GM18508 (cell line): ENCODE results near the gene NGEF.
"Not testable (repeated sequence)": the region's sequence is repeated elsewhere in the genome, so short reads cannot be mapped to it uniquely, and the experiment has no call there.

Experiments used
- ATAC-seq: cut with Tn5 transposase; IDR thresholded peaks from one replicate; pipeline ENCODE4 v1.9.1; 2021; ENCODE audit warnings: moderate number of reproducible peaks; ENCODE audit not compliant: insufficient read depth, unreplicated experiment

Gene NGEF

DNA sequence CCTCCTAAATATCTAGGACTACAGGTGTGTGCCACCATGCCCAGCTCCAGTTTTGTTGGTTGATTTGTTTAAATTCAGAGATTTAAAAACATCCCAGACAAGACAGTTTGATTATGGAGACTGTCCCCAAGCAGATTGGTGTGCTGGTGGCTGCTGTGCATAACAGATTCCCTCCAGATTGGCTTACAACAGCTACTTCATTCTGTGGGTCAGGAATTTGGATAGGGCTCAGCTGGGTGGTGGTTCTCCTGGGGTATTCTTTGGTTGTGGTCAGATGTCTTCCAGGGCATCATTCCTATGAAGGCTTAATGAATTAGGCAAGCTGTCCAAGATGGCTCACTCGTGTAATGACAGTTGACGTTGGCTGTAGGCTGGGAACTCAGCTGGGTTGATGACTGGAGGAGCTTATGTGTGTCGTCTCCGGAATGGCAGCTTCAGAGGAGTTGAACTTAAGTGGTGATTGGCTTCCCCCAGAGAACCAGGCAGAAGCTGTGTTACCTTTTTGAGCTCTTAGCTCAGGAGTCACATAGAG is 153.6 kb downstream of the NGEF start:
- ATAC-seq: no peak

GRCh38 chr2:232857158-232857563 is 155.9 kb downstream of the NGEF start:
- ATAC-seq: no peak

- ATAC-seq: no peak
These were observed 159.0 kb downstream of the NGEF start for GRCh38 chr2:232854082-232854481.

GRCh38 chr2:232852676-232853075 is 160.4 kb downstream of the NGEF start:
- ATAC-seq: no peak

- not testable (repeated sequence) for ATAC-seq
These were observed 161.0 kb downstream of the NGEF start for GRCh38 chr2:232852081-232852480.

DNA sequence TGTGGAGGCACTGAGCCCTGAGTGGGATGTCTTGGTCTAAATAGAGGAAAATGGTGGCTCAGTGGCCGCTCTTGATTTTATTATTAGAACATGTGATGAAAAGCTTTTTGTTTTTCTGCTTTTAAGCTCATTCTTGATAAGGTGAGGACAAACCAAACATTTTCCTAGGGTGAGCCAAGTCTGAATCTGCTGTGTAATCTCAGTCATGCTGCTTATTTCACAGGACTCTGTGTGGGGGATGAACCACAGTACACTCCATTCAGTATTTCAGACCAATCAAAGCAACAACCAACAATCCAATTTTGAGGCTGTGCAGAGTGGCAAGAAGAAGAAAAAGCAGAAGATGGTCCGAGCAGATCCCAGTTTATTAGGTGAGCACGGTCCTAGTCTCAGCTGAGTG is 163.0 kb downstream of the NGEF start:
- ATAC-seq: no peak

DNA sequence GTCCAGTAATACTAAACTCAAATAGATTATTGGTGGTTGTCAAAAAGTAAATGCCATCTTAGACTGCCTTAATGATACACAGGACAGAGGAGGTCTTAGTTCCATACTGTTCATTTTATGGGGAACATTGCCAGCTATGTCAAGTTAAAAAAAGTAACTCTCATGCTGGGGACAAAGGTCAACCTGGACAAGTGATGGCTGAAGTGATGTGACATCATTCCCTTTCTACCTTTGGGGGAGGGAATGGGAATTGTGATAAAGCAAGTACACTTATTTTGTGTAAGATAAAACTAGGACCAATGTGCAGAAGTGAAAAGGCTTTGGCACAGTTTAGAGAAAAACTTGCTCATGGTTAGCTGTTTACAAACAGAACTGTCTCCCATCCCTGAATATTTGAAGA is 167.0 kb downstream of the NGEF start:
- no peak for ATAC-seq

DNA sequence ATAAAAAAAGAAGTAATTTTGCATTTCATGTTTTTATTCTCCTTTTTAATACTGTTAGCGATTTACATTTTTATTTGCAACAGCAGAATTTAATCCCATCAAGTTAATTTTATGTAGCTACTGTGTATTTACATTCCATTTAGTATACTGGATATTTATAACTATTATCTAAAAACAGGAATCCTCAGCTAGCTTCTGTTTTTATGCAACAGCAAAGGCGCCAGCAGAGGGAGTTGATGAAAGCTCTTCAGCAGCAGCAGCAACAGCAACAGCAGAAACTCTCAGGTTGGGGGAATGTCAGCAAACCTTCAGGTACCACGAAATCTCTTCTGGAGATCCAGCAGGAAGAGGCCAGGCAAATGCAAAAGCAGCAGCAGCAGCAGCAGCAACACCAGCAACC is 169.2 kb downstream of the NGEF start:
- no peak for ATAC-seq

DNA sequence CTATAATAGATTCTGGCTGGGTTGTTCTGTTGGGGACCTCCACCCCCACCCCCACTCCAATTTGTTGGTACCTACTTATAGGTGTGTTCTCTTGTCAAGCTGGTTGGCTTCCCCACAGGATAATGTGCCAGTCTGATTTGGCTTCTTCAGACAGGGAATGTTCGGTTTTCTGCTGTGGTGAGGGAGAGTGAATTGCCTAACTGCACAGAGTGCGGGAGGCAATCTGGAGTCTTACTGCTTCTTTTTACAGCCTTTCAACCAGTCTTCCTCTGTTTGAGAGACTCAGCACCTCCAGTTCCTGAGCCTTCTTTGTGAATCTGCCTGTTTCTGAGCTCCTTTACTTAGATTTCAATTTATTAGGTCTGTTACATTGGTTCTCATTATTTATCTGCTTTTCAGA is 170.4 kb downstream of the NGEF start:
- no peak for ATAC-seq

DNA sequence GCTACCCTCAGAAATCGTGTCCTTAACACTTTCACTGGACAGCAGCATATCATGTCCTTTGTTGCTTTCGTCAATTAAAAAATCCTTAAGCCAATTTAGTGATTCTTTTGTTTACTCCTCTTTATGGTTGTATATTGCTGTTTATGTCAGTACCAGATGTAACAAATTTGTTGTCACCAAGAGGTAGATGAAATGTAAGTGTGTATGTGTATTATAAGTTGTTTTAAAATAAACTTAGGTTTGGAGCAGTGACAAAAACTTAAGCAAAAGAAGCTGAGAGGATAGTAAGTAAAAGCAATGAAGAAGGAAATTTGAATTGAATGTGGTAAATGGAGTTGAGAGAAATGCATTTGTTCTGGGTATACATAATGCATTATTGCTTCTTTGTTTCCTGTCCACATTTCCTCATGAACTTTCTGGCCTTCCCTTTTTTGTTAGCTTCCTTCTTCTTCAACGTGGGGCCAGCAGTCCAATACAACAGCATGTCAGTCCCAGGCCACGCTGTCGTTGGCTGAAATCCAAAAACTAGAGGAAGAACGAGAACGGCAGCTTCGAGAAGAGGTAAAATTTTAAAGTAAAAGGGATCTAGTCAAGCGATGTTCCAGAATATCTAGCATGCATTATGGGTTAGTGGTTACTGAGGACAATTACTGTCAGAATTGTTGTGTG is 173.5 kb downstream of the NGEF start:
- no peak for ATAC-seq

- ATAC-seq: no peak
These were observed 174.6 kb downstream of the NGEF start for GRCh38 chr2:232838406-232838874.

- ATAC-seq: no peak
These were observed 176.1 kb downstream of the NGEF start for GRCh38 chr2:232836934-232837333.

DNA sequence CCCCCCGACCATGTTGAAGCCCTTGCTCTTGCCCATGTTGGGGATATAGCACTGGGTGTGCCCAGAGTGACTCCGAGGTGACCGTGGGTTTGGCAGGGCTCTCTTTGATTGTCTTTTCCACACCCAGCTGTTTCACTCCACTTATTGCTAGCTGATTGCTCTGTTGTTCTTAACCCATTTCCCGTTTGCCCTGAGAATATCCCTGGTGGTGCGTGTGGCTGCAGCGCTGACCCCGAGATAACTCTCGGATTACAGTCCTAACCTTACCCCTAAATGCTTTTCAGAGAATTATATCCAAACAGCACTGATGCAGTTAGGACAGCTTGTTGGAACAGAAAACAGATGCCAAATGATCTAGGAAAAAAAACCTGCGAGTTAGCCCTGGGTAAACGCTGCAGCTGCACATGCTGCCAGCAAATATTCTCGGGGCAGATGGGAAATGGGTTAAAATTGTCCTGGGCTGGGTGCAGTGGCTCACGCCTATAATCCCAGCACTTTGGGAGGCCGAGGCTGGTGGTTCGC is 177.3 kb downstream of the NGEF start:
- no peak for ATAC-seq

GRCh38 chr2:232833830-232834229 is 179.2 kb downstream of the NGEF start:
- ATAC-seq: no peak

- ATAC-seq: no peak
These were observed 181.6 kb downstream of the NGEF start for GRCh38 chr2:232831496-232831895.

DNA sequence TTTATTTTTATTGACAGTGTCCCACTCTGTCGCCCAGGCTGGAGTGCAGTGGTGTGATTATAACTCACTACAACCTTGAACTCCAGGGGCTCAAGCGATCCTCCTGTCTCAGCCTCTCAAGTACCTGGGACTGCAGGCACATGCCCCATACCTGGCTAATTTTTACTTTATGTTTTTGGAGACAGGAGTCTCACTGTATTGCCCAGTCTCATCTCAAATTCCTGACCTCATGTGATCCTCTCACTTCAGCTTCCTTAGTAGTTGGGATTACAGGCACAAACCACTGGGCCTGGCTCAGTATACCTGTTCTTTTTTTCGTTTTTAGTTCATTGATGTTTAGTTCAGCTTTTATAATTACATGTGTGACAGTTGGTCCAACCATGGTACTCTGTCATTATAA is 183.1 kb downstream of the NGEF start:
- ATAC-seq: no peak
